Stromal cell of bone marrow (primary cell): ENCODE measurements around the gene NKRF.

Experiments used
- DNase-seq: peaks from one replicate; pipeline ENCODE4 v3.0.0-alpha.2; 2012; ENCODE audit warnings: low read depth

NKRF gene

DNA sequence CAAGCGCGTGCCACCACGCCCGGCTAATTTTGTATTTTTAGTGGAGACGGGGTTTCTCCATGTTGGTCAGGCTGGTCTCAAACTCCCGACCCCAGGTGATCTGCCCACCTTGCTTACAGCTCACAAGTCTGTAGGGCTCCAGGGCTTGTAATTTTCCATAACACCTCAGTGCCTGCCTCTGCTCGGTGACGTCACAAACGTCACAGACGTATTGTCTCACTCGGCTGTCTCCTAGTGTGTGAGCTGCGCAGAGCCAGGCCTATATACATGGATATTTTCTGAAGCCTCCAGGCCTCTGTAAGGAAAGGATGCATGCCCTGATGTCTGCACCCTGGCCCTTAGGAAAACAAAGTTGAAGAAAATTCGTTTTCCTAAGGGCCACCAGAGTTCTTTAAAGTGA lies 8.6 kb upstream of the NKRF start:
- no peak for DNase-seq

DNA sequence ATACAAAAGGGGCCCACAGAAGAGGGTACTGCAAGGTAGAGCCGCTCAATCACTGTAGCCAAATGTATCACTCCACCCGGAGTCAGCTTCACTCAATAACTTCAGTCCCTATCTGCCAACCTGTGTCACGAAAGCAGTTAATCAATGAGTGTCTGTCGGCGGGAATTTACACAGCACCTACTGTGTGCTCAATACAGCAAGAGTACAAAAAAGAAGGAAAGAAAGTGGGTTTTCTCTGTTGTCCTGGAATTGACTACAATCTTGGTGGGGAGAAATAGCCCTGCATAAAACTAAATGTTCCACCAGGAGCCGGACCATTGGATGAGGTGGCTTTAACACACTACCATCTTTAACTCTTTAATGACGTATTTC lies 780 bp upstream of the NKRF start:
- no peak for DNase-seq

DNA sequence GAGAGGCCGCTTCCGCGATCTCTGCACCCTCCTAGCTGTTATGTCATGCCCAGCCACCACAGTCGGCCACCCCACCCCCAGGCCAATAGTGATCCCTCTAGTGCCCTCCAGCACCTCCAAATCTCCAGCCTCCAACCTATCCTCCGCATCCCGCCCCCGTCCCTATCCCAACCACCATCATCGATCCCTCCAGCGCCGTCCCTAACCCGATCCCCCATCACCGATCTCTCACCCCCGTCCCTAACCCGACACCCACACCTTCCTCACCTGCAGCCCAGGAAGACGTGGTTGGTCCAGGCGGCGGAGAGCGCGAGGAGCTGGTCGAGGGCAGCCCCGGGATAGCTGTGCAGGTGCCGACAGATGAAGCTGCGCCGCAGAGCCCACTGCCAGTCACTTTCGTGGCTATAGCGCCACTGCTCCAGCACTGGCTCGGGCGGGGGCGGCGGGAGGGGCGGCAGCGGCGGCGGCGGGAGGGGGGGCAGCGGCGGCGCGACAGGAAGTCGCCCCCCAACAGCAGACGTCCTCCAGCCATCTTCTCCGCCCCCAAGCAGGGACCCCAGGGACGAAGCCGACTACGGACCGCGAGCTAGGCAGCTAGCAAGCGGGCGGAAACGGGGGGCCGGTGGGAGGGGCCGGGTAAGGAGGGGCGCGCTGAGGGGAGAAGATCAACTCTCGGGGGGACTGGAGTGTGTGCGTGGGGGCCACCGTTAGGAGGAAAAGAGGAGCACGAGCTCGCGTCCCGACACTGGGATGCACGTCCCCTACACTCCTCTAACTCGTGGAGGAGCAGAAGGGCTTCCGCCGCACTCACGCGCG lies 552 bp downstream of the NKRF start:
- no peak for DNase-seq

DNA sequence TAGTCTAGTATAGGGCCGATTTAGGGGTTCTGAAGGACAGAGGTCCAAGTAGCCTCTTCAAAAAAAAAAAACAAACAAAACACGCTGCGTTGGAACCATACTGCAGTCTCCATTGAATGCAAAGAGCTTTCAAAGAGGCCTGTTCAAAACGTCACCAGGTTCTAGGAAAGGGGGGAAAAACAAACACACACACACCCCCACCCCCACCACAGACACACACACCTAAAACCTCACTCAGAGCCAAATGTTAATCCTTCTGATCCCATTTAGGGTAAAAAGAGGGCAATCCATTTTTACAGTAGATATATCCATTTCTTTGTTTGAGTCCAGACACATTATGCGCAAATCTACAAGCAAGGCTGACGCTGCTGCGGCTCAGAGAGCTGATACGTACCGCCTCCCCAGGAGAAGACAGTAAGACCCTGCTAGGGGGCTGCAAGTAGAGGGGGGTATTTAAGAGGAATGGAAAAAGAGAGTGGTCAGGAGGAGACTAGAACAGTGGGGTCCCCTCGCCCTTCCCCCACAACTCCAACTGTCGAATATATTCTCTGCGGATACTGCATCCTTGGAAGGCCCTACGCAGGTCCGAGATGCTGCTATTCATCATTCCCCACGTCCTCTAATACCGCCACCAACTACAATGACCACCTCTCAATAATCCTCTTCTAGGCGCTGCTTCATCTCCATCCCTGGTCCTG lies 1.3 kb downstream of the NKRF start:
- no peak for DNase-seq

GRCh38 chrX:119602701-119603255 lies 3.4 kb downstream of the NKRF start:
- no peak for DNase-seq

GRCh38 chrX:119589810-119590209 lies 16.4 kb downstream of the NKRF start:
- no peak for DNase-seq

DNA sequence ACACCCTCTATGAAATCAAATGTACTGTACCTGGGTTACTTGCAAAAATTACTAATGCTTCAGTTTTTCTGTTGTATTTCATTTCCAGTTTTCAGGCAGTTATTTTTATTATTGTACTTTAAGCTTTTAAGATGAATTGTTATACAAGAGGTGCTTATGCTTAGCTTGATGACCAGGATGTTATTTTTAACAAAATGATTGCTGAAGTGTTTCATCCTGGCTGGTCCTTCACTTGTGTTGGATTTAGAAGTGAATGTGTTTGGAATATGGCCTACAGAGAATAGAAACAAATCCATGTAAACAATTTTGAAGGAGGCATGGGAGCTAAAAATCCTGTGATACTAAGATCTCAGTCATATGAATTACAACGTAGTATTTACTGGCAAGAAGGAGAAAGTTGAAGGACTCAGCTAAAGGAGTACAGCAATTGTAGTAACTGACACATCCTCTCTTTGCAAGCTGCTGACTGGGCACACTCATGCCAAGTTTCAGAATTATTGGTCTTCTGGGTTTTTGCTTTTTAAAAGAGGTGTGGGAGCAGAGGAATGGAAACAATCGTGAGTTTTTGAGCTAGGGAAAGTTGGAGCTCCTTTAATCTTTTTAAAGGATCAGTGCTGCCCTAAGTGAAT lies 22.7 kb downstream of the NKRF start:
- DNase-seq = no peak

DNA sequence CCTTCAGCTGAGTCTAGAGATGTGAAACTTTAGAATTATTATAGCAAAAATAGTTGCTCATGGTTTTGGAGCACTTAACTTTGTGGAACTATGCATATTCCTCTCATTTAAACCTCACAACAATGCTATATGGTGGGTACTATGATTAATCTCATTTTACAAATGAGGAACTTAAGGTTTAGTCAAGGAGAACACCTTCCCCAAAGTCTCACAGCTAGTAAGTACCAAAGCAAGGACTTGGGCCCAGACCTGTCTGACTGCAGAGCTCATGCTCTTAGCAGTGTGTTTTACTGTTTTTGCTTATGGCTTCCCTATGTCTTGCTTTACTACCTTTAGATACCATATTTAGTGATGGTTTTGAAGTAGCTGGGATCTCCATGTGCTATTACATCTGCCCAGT lies 26.8 kb downstream of the NKRF start:
- no peak for DNase-seq

- DNase-seq = peak; percentile 75
Observed at GRCh38 chrX:119574394-119575266, 31.6 kb downstream of the NKRF start, which contains the start of gene UBE2A. Gene UBE2A (plus strand): TSS chrX:119574563. CDS start chrX:119574712, 149 bp downstream.

DNA sequence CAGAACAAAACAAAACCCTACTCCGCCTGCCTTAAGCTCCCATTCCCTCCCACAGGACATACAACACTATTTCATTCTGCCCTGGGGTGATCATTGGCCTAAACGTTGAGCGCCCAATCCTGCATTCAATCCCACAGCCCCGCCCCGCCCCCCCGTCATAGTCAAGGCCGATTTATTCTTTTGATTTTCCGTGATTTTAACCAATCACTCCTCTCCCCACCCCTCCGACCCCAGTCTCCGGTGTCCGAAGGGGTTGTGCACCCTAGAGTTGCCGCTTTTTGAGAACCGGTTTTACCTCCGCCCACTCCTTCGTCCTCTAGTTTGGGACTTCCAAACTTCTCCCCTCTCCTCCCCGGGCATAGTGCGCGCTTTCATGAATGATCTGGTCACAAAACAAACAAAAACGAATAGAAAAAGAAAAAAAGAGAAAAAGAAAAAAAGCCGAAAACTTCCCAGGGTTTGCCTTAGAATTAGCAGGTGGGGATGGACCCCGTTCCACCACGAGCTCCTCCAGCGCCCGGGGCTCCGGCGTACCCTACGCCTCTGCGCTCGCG lies 32.3 kb downstream of the NKRF start:
- DNase-seq = peak; percentile 35

- DNase-seq = no peak
Observed at GRCh38 chrX:119573222-119573621, 33.0 kb downstream of the NKRF start.

DNA sequence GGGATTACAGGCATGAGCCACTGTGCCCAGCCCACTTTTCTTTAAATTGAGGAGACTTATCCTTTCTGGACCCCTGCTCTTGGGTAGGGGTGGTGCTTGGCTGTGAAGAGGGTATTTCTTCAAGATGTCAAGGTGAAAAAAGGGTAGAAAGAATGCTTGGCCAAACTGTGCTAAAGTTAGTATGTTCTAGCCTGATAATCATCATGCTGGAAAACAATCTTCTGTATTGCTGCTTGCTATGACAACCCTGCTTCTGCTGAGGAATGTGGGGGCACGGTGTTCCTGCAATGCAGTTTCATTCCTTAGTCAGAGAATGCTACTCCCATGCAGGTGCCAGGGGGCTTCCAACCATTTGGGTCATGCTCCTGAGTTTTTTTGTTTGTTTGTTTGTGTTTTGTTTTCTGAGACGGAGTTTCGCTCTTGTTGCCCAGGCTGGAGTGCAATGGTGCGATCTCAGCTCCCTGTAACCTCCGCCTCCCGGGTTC lies 35.8 kb downstream of the NKRF start:
- DNase-seq = no peak

GRCh38 chrX:119565107-119565663 lies 41.0 kb downstream of the NKRF start, which contains the start of gene STEEP1:
Gene STEEP1 (minus strand): TSS chrX:119565409. CDS start chrX:119565355, 54 bp downstream.
- peak; percentile 84 for DNase-seq

DNA sequence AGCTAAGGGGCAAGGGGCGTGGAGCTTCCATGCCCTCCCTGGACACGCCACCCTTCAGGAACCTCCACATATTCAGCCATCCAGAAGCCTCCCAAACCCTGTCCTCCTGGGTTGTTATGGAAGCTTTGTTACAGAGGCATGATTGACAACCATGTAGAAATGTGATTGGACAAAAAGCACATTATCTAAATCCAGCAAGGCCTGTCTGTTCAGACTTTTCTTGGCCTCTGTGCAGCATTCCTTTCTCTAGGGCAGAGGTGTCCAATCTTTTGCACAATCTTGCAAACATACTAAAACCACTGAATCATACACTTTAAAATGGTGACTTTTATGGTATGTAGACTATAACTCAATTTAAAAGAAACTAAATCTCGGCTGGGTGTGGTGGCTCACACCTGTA lies 53.7 kb downstream of the NKRF start:
- no peak for DNase-seq

GRCh38 chrX:119549327-119550016 lies 56.8 kb downstream of the NKRF start:
- DNase-seq = no peak

GRCh38 chrX:119541188-119541587 lies 65.0 kb downstream of the NKRF start:
- peak; percentile 13 for DNase-seq

DNA sequence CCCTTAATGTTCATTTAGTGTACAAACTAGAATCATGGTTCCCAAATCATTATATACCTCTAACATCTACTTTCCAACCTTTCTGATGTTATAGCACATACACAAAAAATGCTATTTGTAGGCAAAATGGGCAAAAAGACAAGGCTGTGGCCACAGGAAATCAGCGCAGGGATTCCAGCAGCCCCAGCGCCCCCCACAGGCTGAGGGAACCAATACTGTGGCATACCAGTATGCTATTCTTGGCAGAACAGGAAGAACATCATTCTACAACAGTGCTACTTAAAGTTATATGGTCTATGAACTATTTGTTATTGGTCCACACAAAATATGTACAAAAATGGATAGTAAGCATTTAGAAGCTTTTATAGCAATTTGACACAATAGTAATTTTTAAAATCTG lies 66.4 kb downstream of the NKRF start:
- DNase-seq = no peak
